Measurements from ENCODE around the gene APBB2.

- no peak for TF ChIP-seq CTCF (IDR thresholded peaks at IDR 0.05)
- TF ChIP-seq NR2C2 (CRISPR knock-in tag; IDR thresholded peaks at IDR 0.05): no peak
- no peak for TF ChIP-seq NR3C1 (CRISPR knock-in tag; conservative IDR thresholded peaks at IDR 0.05; ENCODE audit: low read depth)
- TF ChIP-seq MXD4 (CRISPR knock-in tag; IDR thresholded peaks at IDR 0.05; ENCODE audit: borderline replicate concordance): no peak
- TF ChIP-seq, protein P1, sequence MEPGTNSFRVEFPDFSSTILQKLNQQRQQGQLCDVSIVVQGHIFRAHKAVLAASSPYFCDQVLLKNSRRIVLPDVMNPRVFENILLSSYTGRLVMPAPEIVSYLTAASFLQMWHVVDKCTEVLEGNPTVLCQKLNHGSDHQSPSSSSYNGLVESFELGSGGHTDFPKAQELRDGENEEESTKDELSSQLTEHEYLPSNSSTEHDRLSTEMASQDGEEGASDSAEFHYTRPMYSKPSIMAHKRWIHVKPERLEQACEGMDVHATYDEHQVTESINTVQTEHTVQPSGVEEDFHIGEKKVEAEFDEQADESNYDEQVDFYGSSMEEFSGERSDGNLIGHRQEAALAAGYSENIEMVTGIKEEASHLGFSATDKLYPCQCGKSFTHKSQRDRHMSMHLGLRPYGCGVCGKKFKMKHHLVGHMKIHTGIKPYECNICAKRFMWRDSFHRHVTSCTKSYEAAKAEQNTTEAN (CRISPR knock-in tag; IDR thresholded peaks at IDR 0.05): no peak
- TF ChIP-seq ZNF138 (CRISPR knock-in tag; conservative IDR thresholded peaks at IDR 0.05): no peak
- no peak for TF ChIP-seq FOXJ3 (CRISPR knock-in tag; IDR thresholded peaks at IDR 0.05; ENCODE audit: borderline replicate concordance)
- TF ChIP-seq USF2 (CRISPR knock-in tag; IDR thresholded peaks at IDR 0.05): no peak
- TF ChIP-seq ZNF121 (CRISPR knock-in tag; IDR thresholded peaks at IDR 0.05): no peak
- TF ChIP-seq, protein P2, sequence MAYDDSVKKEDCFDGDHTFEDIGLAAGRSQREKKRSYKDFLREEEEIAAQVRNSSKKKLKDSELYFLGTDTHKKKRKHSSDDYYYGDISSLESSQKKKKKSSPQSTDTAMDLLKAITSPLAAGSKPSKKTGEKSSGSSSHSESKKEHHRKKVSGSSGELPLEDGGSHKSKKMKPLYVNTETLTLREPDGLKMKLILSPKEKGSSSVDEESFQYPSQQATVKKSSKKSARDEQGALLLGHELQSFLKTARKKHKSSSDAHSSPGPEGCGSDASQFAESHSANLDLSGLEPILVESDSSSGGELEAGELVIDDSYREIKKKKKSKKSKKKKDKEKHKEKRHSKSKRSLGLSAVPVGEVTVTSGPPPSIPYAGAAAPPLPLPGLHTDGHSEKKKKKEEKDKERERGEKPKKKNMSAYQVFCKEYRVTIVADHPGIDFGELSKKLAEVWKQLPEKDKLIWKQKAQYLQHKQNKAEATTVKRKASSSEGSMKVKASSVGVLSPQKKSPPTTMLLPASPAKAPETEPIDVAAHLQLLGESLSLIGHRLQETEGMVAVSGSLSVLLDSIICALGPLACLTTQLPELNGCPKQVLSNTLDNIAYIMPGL (CRISPR knock-in tag; IDR thresholded peaks at IDR 0.05): no peak
- TF ChIP-seq GABPB1 (CRISPR knock-in tag; IDR thresholded peaks at IDR 0.05): no peak
- TF ChIP-seq, protein P3, sequence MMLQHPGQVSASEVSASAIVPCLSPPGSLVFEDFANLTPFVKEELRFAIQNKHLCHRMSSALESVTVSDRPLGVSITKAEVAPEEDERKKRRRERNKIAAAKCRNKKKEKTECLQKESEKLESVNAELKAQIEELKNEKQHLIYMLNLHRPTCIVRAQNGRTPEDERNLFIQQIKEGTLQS (CRISPR knock-in tag; conservative IDR thresholded peaks at IDR 0.05): no peak
- TF ChIP-seq, protein P4, sequence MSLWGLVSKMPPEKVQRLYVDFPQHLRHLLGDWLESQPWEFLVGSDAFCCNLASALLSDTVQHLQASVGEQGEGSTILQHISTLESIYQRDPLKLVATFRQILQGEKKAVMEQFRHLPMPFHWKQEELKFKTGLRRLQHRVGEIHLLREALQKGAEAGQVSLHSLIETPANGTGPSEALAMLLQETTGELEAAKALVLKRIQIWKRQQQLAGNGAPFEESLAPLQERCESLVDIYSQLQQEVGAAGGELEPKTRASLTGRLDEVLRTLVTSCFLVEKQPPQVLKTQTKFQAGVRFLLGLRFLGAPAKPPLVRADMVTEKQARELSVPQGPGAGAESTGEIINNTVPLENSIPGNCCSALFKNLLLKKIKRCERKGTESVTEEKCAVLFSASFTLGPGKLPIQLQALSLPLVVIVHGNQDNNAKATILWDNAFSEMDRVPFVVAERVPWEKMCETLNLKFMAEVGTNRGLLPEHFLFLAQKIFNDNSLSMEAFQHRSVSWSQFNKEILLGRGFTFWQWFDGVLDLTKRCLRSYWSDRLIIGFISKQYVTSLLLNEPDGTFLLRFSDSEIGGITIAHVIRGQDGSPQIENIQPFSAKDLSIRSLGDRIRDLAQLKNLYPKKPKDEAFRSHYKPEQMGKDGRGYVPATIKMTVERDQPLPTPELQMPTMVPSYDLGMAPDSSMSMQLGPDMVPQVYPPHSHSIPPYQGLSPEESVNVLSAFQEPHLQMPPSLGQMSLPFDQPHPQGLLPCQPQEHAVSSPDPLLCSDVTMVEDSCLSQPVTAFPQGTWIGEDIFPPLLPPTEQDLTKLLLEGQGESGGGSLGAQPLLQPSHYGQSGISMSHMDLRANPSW (CRISPR knock-in tag; conservative IDR thresholded peaks at IDR 0.05; ENCODE audit: low read depth): no peak
These were observed 325.4 kb downstream of the APBB2 start for GRCh38 chr4:40888933-40889332.
